Suppressor macrophage treated with lipopolysaccharide for 1 hour (primary cell): ENCODE results near the gene MTA1.

ENCODE experiments used
- DNase-seq, 3 donors: peaks; one replicate each; pipeline ENCODE4 v3.0.0-alpha.2; 2020 to 2022

The MTA1 gene

DNA sequence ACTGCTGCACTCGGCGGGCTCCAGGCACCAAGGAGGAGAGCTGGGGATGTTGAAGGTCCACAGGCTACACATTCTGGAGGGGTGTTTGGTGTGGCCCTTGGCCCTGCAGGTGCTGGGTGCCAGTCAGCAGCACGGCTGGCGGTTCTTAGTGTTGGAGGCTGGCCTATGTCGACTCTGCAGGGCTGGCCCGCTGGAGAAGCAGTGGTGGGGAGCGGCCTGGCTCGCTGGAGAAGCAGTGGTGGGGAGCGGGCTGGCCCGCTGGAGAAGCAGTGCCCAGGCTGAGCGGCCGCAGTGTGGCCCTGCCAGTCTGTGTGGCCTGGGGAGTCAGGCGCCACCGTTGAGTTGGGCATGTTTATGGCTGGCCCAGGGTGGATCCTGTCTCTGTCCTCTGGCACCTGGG is 27.3 kb downstream of the MTA1 start:
- DNase-seq: no peak

GRCh38 chr14:105447651-105448640 is 28.3 kb downstream of the MTA1 start:
- DNase-seq: no peak

GRCh38 chr14:105448706-105449111 is 29.1 kb downstream of the MTA1 start:
- DNase-seq: peak; percentile 55 to 76 (median 65)

- DNase-seq: no peak
Observed at GRCh38 chr14:105449276-105450122, 29.9 kb downstream of the MTA1 start.

GRCh38 chr14:105450123-105450505 is 30.5 kb downstream of the MTA1 start:
- DNase-seq: no peak

DNA sequence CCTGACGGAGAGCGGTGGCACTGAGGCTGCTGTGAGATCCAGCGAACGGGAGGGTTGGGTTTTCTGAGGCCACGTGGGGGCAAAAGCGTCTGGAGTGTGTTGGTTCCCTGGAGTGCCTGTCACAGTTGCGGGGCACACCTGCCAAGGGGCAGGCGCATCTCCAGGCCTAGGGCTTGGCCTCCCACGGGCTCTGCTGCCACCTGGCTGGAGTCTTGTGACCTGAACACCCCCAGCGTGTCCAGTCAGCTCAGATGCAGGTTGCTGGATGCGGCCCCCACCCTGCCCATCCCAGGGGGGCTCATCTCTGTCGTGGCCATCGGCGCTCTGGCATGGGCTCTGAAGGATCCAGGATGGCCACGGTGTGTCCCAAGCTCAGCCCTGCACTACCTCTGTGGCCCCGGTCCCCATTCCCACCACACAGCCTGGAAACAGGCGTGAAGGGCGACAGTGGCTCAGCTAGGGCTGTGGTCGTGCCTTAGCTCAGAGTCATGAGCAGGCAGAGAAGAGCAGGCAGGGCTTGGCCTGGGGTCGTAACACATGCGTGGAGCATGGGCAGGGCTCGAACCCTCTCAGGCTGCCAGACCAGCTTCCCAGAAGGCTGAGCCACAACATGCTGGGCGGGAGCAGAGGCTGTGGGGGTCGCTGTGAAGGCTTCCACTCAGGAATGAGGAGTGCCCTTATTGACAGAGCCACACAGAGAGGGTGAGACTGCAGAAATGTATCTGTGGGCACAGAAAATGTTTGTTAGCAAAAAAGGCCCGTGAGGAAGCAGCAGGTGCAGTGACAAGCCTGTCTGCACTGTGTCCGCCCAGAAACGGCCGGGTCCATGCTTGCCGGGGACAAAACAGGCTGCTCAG is 31.5 kb downstream of the MTA1 start:
- no peak for DNase-seq

GRCh38 chr14:105452963-105453362 is 33.3 kb downstream of the MTA1 start:
- DNase-seq: no peak

GRCh38 chr14:105453847-105454246 is 34.2 kb downstream of the MTA1 start:
- no peak for DNase-seq

- DNase-seq: no peak
Observed at GRCh38 chr14:105455086-105455640, 35.5 kb downstream of the MTA1 start.

DNA sequence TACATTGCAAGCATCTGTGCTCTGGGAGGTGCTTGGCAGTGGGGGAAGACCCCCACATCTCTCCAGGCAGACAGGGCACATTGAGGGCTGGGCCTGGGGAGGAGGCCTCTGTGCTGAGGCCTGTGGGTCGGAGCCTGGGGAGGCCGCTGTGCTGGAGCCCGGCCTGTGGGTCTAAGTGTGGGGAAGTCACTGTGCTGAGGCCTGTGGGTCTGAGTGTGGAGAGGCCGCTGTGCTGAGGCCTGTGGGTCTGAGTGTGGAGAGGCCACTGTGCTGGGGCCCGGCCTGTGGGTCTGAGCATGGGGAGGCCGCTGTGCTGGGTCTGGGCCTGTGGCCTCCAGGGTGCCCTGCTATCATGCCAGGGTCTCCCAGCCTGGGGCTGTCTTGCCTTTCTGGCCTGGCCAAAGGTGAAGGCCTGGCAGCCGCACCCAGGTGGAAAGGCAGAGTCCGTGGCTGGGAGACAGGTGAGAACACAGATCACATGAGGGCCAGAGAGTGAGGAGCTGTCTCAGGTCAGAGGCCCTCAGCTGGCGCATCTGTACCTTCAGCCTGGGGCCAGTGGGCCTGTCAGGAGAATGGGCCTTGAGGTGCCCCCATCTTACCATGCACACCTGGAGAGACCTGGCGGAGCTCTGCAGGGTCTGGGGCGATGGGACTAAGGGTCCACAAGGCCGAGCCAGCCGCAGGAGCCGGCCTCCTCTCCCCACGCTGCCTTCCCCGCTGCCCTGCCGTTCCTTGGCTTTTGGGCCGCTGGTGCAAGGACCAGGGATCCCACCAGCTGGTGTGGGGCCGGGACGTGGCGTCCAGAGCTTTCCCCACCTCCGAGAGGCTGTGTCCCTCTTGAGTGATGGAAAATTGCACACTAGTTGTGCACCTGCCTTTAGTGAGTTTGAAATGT is 36.4 kb downstream of the MTA1 start:
- DNase-seq: no peak

- no peak for DNase-seq
Observed at GRCh38 chr14:105456736-105457617, 37.4 kb downstream of the MTA1 start.

DNA sequence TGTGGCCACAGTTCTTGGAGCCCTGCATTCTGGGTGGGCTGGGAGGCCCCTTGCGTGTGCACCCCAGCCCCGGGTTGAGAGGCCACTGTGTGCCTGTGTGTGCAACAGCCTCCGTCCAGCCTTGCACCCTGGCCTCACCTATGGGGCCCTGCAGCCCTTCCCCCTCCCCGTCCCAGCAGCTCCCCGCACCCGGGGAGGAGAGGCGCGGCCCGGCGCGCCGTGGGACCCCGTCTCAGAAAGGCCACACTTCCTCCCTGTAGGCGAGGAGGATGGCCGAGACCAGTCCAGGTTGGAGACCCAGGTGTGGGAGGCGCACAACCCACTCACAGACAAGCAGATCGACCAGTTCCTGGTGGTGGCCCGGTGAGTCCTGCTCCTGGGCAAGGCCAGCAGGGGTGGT is 38.4 kb downstream of the MTA1 start:
- DNase-seq: no peak

DNA sequence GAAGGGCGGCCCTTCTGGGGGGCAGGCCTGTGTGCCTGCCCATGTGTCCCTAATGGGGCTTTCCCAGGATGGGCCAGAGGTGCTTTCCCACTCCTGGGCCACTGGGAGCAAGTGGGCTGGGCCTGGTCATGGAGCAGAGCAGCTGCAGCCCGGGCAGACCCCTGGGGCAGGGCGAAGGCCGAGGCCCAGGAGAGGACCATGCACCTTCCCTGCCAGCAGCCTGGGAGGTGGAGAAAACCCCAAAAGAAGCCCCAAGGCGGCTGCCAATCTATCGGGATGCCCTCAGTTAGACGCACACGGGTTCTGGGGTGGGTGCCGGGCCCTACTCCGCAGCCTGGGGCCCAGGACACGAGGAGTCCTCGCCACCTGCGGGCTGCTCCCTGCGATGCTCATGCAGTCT is 38.9 kb downstream of the MTA1 start:
- DNase-seq: no peak

DNA sequence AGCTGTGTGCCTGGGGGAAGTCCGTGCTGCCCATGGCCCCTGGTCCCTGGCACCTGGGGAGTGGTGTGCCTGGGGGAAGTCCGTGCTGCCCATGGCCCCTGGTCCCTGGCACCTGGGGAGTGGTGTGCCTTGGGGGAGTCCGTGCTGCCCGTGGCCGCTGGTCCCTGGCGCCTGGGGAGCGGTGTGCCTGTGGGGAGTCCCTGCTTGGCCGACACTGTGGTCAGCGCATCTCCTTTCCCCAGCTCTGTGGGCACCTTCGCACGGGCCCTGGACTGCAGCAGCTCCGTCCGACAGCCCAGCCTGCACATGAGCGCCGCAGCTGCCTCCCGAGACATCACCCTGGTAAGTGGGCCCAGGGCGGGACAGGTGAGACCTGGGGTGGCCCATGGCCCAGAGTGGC is 40.5 kb downstream of the MTA1 start:
- no peak for DNase-seq

- DNase-seq: no peak
Observed at GRCh38 chr14:105460616-105461015, 41.0 kb downstream of the MTA1 start.

GRCh38 chr14:105461903-105462302 is 42.3 kb downstream of the MTA1 start:
- DNase-seq: no peak

DNA sequence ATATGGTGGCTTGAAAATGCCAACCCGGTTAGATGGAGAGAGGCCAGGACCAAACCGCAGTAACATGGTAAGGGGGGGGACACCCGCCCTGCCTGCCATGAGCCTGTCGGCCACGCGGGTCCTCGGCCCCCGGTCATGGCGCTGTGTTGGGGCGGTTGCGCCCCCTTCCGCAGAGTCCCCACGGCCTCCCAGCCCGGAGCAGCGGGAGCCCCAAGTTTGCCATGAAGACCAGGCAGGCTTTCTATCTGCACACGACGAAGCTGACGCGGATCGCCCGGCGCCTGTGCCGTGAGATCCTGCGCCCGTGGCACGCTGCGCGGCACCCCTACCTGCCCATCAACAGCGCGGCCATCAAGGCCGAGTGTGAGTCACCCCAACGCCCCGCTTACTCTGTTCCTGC is 44.9 kb downstream of the MTA1 start:
- no peak for DNase-seq

DNA sequence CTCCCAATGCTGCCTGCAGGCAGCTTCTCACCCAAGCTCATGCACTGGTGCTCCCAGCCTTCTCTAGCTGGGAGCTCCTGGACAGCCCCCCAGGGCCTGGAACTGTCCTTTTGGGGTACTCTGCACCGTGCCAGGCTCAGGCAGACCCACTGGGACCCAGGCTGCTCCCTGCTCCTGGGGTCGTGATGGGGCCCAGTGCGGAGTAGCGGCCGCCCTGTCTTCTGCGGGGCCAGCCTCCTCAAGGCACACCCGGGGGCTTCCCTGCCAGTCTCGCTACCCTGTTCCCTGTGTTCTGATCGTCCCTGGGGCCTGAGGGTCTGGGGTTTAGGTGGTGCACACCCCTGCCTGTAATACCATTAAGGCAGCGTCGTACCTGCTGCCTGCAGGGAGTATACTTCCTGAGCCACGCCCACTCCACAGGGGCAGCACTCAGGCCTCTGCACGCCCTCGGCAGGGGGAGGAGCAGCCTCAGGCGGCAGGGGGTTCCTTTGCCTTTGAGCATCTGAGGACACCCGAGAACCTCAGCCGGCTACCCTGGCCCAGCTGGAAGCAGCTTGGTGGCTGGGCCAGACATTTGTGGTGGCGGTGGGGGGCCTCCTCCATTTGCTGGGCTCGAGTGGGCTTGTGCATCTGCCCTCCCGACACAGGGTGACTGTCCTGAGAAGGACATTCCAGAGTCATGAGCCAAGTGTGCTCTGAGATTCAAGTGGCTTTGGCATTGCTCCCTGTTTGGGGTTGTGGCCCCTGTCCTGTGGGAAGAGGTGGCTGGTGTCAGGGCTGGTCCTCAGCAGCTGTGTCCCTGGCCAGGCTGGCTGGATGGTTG is 45.8 kb downstream of the MTA1 start:
- no peak for DNase-seq

GRCh38 chr14:105466531-105467248 is 47.1 kb downstream of the MTA1 start:
- no peak for DNase-seq
